ENCODE data around the gene STOX2.

The STOX2 gene

DNA sequence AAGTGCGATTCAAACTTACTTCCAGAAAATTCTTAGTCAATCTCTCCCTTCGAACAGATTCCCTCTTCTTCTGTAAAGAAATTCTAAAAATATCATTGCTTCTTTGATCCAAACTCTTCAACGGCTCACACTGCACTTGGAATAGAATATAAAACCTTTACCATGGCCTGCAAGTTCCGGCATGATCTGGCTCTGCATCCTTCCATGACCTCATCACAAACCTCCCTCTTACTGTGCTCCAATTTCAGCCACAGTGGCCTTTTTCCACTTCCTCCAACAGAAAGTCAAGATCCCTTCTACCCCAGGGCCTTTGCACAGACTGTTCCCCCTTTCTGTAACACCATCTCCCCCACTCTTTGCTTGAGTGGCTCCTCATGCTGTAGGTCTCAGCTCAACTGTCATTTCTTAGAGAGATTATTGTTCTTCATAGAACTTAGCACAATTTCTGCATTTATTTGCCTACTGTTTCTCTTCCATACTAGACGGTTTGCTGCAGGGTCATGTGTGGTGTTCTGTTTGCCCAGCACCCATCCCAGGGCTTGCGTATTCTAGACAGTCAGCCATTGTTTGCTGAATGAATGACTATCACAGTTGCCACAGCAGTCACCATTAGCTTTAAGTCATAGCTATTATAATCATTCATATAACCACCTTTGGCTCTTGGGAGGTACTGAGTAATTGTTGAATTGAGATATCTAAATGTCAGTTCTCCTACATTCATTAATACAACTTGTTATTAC, 1.9 kb upstream of the STOX2 start:
- H3K27ac ChIP-seq (ENCODE audit: low read depth, low read length): no peak overlapping the region
- no peaks in the 10 kb centered on the region for H3K4me1 ChIP-seq (ENCODE audit: control insufficient read depth, low read length)
- H3K4me3 ChIP-seq (ENCODE audit: low read length): no peak overlapping the region
- no peaks in the 10 kb centered on the region for H3K9me2 ChIP-seq (replicated peaks; ENCODE audit: control insufficient read depth, low read length)
- H3K9me3 ChIP-seq (ENCODE audit: control insufficient read depth, insufficient read depth, low read length): no peaks in the 10 kb centered on the region
- H4K20me1 ChIP-seq (ENCODE audit: control insufficient read depth, insufficient read depth, low read depth, low read length): no peaks in the 10 kb centered on the region
- H3K79me2 ChIP-seq (ENCODE audit: control insufficient read depth, low read length): no peaks in the 10 kb centered on the region
- TF ChIP-seq, protein P1, sequence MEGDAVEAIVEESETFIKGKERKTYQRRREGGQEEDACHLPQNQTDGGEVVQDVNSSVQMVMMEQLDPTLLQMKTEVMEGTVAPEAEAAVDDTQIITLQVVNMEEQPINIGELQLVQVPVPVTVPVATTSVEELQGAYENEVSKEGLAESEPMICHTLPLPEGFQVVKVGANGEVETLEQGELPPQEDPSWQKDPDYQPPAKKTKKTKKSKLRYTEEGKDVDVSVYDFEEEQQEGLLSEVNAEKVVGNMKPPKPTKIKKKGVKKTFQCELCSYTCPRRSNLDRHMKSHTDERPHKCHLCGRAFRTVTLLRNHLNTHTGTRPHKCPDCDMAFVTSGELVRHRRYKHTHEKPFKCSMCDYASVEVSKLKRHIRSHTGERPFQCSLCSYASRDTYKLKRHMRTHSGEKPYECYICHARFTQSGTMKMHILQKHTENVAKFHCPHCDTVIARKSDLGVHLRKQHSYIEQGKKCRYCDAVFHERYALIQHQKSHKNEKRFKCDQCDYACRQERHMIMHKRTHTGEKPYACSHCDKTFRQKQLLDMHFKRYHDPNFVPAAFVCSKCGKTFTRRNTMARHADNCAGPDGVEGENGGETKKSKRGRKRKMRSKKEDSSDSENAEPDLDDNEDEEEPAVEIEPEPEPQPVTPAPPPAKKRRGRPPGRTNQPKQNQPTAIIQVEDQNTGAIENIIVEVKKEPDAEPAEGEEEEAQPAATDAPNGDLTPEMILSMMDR (IDR thresholded peaks at IDR 0.05; ENCODE audit: low read depth, low read length, poor library complexity, severe bottlenecking): no peak
- TF ChIP-seq EZH2phosphoT487 (IDR thresholded peaks at IDR 0.05; ENCODE audit: borderline replicate concordance, low read length): no peak
- H3K36me3 ChIP-seq (ENCODE audit: control insufficient read depth, low read length): no peaks in the 10 kb centered on the region
- H3K4me2 ChIP-seq (ENCODE audit: low read length): no peak overlapping the region
- H3F3A ChIP-seq (ENCODE audit: control insufficient read depth, insufficient read depth): no peaks in the 10 kb centered on the region
- H3K27me3 ChIP-seq (ENCODE audit: control insufficient read depth, low read length): no peaks in the 10 kb centered on the region

DNA sequence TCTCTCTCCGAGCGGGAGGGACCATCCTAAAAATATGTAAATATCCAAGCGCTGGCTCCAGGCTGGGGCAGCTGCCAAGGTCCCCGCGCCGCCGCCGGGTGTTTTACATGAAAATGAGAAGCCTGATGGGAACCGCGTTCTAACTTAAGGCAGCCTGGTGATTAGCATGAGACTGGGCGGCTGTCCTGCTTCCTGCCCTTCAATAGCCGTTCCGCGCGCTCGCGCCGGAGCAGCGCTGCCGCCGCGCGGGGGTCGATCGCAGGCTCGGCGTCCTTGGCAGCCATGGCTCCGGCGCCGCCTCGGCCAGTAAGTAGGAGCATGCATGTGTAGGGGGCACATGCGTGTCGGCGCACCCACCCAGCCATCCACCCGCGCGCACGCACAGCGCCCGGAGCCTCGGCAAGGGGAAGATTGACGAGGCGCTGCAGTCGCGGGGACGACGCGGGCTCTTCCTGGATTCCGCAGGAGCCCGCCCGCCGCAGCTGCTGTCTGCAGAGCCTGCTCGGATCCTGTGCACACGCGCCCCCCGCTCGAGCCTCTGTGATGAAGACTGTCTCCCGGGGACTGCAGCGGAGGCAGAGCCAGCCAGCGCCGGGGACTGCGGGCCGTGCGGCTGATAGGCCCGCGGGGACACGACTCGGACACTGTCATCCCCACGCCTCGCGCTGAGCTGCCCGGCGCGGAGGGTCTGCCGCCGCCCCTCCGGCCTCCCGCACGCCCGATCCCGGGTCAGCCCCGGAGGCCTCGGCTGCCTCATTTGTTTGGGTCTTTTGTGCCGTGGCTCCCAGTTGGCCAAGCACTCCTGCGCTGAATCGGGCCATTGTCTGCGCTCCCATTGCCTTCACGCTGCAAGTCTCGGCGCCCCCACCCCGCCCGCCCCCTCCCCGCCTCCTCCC, 734 bp downstream of the STOX2 start:
- Histone ChIP-seq H3K4me1 (ENCODE audit: control insufficient read depth, low read length) (no peaks in the 10 kb centered on the region), H3K79me2 (ENCODE audit: control insufficient read depth, low read length) (no peaks in the 10 kb centered on the region), H3K4me3 (ENCODE audit: low read length) (no peak overlapping the region), H4K20me1 (ENCODE audit: control insufficient read depth, insufficient read depth, low read depth, low read length) (no peaks in the 10 kb centered on the region), H3F3A (ENCODE audit: control insufficient read depth, insufficient read depth) (no peaks in the 10 kb centered on the region), H3K4me2 (ENCODE audit: low read length) (no peak overlapping the region), H3K9me3 (ENCODE audit: control insufficient read depth, insufficient read depth, low read length) (no peaks in the 10 kb centered on the region), H3K9me2 (replicated peaks; ENCODE audit: control insufficient read depth, low read length) (no peaks in the 10 kb centered on the region), H3K27ac (ENCODE audit: low read depth, low read length) (no peak overlapping the region), H3K36me3 (ENCODE audit: control insufficient read depth, low read length) (no peaks in the 10 kb centered on the region), H3K27me3 (ENCODE audit: control insufficient read depth, low read length) (no peaks in the 10 kb centered on the region)
- TF ChIP-seq, protein P1 (IDR thresholded peaks at IDR 0.05; ENCODE audit: low read depth, low read length, poor library complexity, severe bottlenecking): no peak
- TF ChIP-seq EZH2phosphoT487 (IDR thresholded peaks at IDR 0.05; ENCODE audit: borderline replicate concordance, low read length): no peak

DNA sequence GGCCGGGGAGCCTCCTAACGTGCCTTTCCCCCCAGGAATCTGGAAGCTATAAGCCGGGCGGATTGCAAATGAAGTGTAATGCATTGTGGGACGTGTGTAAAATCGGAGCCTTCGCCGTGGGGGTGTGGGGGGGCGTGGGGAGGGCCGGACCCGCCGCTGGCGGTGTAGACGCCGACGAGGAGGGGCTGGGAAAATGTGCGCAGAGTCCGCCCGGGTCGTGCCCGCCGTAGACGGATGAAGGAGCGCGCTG, 1.3 kb downstream of the STOX2 start:
- no peak overlapping the region for H3K27ac ChIP-seq (ENCODE audit: low read depth, low read length)
- no peaks in the 10 kb centered on the region for H3K36me3 ChIP-seq (ENCODE audit: control insufficient read depth, low read length)
- no peaks in the 10 kb centered on the region for H3K9me3 ChIP-seq (ENCODE audit: control insufficient read depth, insufficient read depth, low read length)
- no peaks in the 10 kb centered on the region for H3F3A ChIP-seq (ENCODE audit: control insufficient read depth, insufficient read depth)
- no peaks in the 10 kb centered on the region for H4K20me1 ChIP-seq (ENCODE audit: control insufficient read depth, insufficient read depth, low read depth, low read length)
- no peak overlapping the region for H3K4me2 ChIP-seq (ENCODE audit: low read length)
- no peak overlapping the region for H3K4me3 ChIP-seq (ENCODE audit: low read length)
- no peaks in the 10 kb centered on the region for H3K4me1 ChIP-seq (ENCODE audit: control insufficient read depth, low read length)
- TF ChIP-seq EZH2phosphoT487 (IDR thresholded peaks at IDR 0.05; ENCODE audit: borderline replicate concordance, low read length): no peak
- H3K9me2 ChIP-seq (replicated peaks; ENCODE audit: control insufficient read depth, low read length): no peaks in the 10 kb centered on the region
- H3K27me3 ChIP-seq (ENCODE audit: control insufficient read depth, low read length): no peaks in the 10 kb centered on the region
- H3K79me2 ChIP-seq (ENCODE audit: control insufficient read depth, low read length): no peaks in the 10 kb centered on the region

Data from DOHH2 (cell line).